Keratinocyte (primary cell): Measurements from ENCODE around the gene FAM117A. TPM values are rescaled to one million over a fixed set of nuclear protein-coding genes. Genes with fewer than 3 reads are reported as not detected.

Source experiments
- DNase-seq: peaks from one replicate; pipeline ENCODE4 v3.0.0-alpha.2; 2011; ENCODE audit warnings: low read depth, missing footprints, low spot score
- FAIRE-seq: peaks from 2 replicates; lab custom pipeline; 2011; peaks lifted over from hg19 to GRCh38; lab: Jason Lieb, UNC
- H2AFZ ChIP-seq: 2 replicates; pipeline ENCODE4 v1.6.0; 2012; ENCODE audit warnings: low read length, control low read depth, inconsistent platforms; ENCODE audit not compliant: control insufficient read depth
- H3K27ac ChIP-seq: 2 replicates; pipeline ENCODE4 v1.5.1; 2011; ENCODE audit warnings: low read length; ENCODE audit not compliant: control insufficient read depth, insufficient read depth
- H3K27me3 ChIP-seq: 3 replicates; pipeline ENCODE4 v1.6.0; 2011; ENCODE audit warnings: low read length; ENCODE audit not compliant: control insufficient read depth, insufficient read depth; ENCODE audit errors: extremely low read depth
- H3K36me3 ChIP-seq, 2 experiments: 2 replicates in 1 of 2; 3 replicates in 1 of 2; pipeline ENCODE4 v1.5.1; 2011; ENCODE audit warnings: low read length in 2 of 2, mild to moderate bottlenecking in 1 of 2; ENCODE audit not compliant: control insufficient read depth in 2 of 2, insufficient read depth in 2 of 2; ENCODE audit errors: extremely low read depth in 1 of 2
- H3K4me1 ChIP-seq: 3 replicates; pipeline ENCODE4 v1.5.1; 2011; ENCODE audit warnings: low read length; ENCODE audit not compliant: control insufficient read depth, insufficient read depth; ENCODE audit errors: extremely low read depth
- H3K4me2 ChIP-seq: 3 replicates; pipeline ENCODE4 v1.6.0; 2011; ENCODE audit warnings: low read depth, low read length; ENCODE audit not compliant: control insufficient read depth, insufficient read depth; ENCODE audit errors: extremely low read depth
- H3K4me3 ChIP-seq, 3 experiments: fragments of 200-600 bp in 1 of 3; sonication (generic) in 1 of 3; 2 replicates in 2 of 3; 3 replicates in 1 of 3; pipeline ENCODE4 v1.5.1; 2011 to 2016; ENCODE audit warnings: low read length in 3 of 3, mild to moderate bottlenecking in 3 of 3, control low read depth in 2 of 3, inconsistent platforms in 1 of 3, low read depth in 1 of 3, mixed read lengths in 1 of 3, mixed run types in 1 of 3, moderate library complexity in 1 of 3; ENCODE audit not compliant: control insufficient read depth in 2 of 3, insufficient read depth in 2 of 3; ENCODE audit errors: extremely low read depth in 1 of 3
- H3K79me2 ChIP-seq: 2 replicates; pipeline ENCODE4 v1.6.0; 2012; ENCODE audit warnings: low read length; ENCODE audit not compliant: control insufficient read depth, insufficient read depth
- H3K9ac ChIP-seq: 3 replicates; pipeline ENCODE4 v1.6.0; 2011; ENCODE audit warnings: low read length; ENCODE audit not compliant: control insufficient read depth, insufficient read depth; ENCODE audit errors: extremely low read depth
- H3K9me1 ChIP-seq: 3 replicates; pipeline ENCODE4 v1.6.0; 2011; ENCODE audit warnings: low read length; ENCODE audit not compliant: control insufficient read depth, insufficient read depth; ENCODE audit errors: extremely low read depth
- H3K9me3 ChIP-seq: 2 replicates; pipeline ENCODE4 v1.5.1; 2012; ENCODE audit warnings: low read depth, low read length; ENCODE audit not compliant: control insufficient read depth
- H4K20me1 ChIP-seq: 3 replicates; pipeline ENCODE4 v1.6.0; 2011; ENCODE audit warnings: low read length; ENCODE audit not compliant: control insufficient read depth, insufficient read depth; ENCODE audit errors: extremely low read depth
- CTCF ChIP-seq, 3 experiments: IDR thresholded peaks in 1 of 3; conservative IDR thresholded peaks in 1 of 3; optimal IDR thresholded peaks in 1 of 3; 2 replicates in 2 of 3; 3 replicates in 1 of 3; pipeline versions ENCODE3 to v1.5.1; 2011; ENCODE audit warnings: low read length in 3 of 3, mild to moderate bottlenecking in 3 of 3, moderate library complexity in 2 of 3, control low read depth in 1 of 3, inconsistent platforms in 1 of 3; ENCODE audit not compliant: insufficient read depth in 2 of 3; ENCODE audit errors: extremely low read depth in 1 of 3
- EZH2 ChIP-seq: IDR thresholded peaks from one replicate; pipeline ENCODE4 v1.6.1; 2012; ENCODE audit warnings: inconsistent platforms, mild to moderate bottlenecking, low read length, moderate library complexity
- dilution Hi-C: fragments of 300-500 bp; cut with MboI; formaldehyde crosslinking; loops from one replicate; pipeline ENCODE4 v1.7.0; 2020; ENCODE audit warnings: low sequenced_read_pairs; ENCODE audit not compliant: extremely low pct_ligation_motif_present
- polyA plus RNA-seq, 5 experiments: library from polyadenylated mRNA; depleted of rRNA in 3 of 5; stranded (reverse) in 3 of 5; stranded (forward) in 1 of 5; unstranded in 1 of 5; fragments of >200 nt; gene quantifications; 1 replicate in 1 of 5; 2 replicates in 3 of 5; 3 replicates in 1 of 5; pipeline versions ENCODE4 v1.2.1 to v1.2.3, GENCODE V29; 2011 to 2012; ENCODE audit warnings: missing spikeins in 2 of 5, low read depth in 1 of 5, low replicate concordance in 1 of 5

FAM117A gene
- polyA plus RNA-seq, 1 donor (not counting 4 experiments of a cell fraction or from before 2014, with no cell fraction given) = 4.7 TPM

- Histone ChIP-seq H3K4me1 (no peaks in the 10 kb centered on the region), H3K27ac (no peak overlapping the region), H2AFZ (no peak overlapping the region), H3K79me2 (no peaks in the 10 kb centered on the region), H3K36me3 (peaks cover 0 to 11% of the 10 kb centered on the region in 2 experiments), H3K4me3 (no peak overlapping the region), H4K20me1 (no peaks in the 10 kb centered on the region), H3K9me1 (no peaks in the 10 kb centered on the region), H3K9me3 (no peaks in the 10 kb centered on the region), H3K9ac (no peak overlapping the region), H3K4me2 (no peak overlapping the region), H3K27me3 (no peaks in the 10 kb centered on the region)
- FAIRE-seq (no peak), DNase-seq (no peak)
- dilution Hi-C loops = no loop called here
- TF ChIP-seq CTCF (optimal IDR thresholded peaks at IDR 0.05 in 1 of 3, IDR thresholded peaks at IDR 0.05 in 1 of 3, conservative IDR thresholded peaks at IDR 0.05 in 1 of 3; ENCODE audit: extremely low read depth in 1 of 3, insufficient read depth in 2 of 3, low read length in 3 of 3) = no peak
- no peak for TF ChIP-seq EZH2
These were observed 48.7 kb downstream of the FAM117A start for GRCh38 chr17:49715216-49715615.

GRCh38 chr17:49708515-49709183 lies 55.3 kb downstream of the FAM117A start:
- Histone ChIP-seq H2AFZ (peak overlapping the region; percentile 94), H3K36me3 (peaks cover 10 to 22% of the 10 kb centered on the region in 2 experiments), H3K9me3 (no peaks in the 10 kb centered on the region), H3K79me2 (peaks cover 21% of the 10 kb centered on the region), H3K27ac (peak overlapping the region; percentile 99), H3K4me1 (peaks cover 17% of the 10 kb centered on the region), H3K4me2 (peak overlapping the region; percentile 75), H3K27me3 (no peaks in the 10 kb centered on the region), H4K20me1 (no peaks in the 10 kb centered on the region), H3K4me3 (peak overlapping the region; percentile 12 to 53 (median 49)), H3K9me1 (no peaks in the 10 kb centered on the region), H3K9ac (peak overlapping the region; percentile 99)
- no peak for DNase-seq
- TF ChIP-seq CTCF (optimal IDR thresholded peaks at IDR 0.05 in 1 of 3, IDR thresholded peaks at IDR 0.05 in 1 of 3, conservative IDR thresholded peaks at IDR 0.05 in 1 of 3; ENCODE audit: extremely low read depth in 1 of 3, insufficient read depth in 2 of 3, low read length in 3 of 3) (no peak), EZH2 (no peak)
- dilution Hi-C loops = no loop called here
- no peak for FAIRE-seq
